Testis (tissue), 3 donors: ENCODE results near the gene KCNIP3. TPM values are rescaled to one million over a fixed set of nuclear protein-coding genes. Genes with fewer than 3 reads are reported as not detected.

ENCODE experiments used
- DNase-seq: peaks from one replicate; pipeline ENCODE4 v3.0.0-alpha.2; 2019
- H3K27ac ChIP-seq, 2 donors: fragments of 200-600 bp; sonication (generic); one replicate each; pipeline ENCODE4 v1.5.1; 2019
- H3K27me3 ChIP-seq: fragments of 200-600 bp; sonication (generic); one replicate; pipeline ENCODE4 v1.5.1; 2019
- H3K36me3 ChIP-seq: fragments of 200-600 bp; sonication (generic); one replicate; pipeline ENCODE4 v1.5.1; 2017; ENCODE audit warnings: low read depth; ENCODE audit errors: missing control alignments
- H3K4me1 ChIP-seq: fragments of 200-600 bp; sonication (generic); one replicate; pipeline ENCODE4 v1.5.1; 2019
- H3K4me3 ChIP-seq, 2 donors: fragments of 200-600 bp; sonication (generic); one replicate each; pipeline ENCODE4 v1.5.1; 2017 to 2019
- H3K9me3 ChIP-seq: fragments of 200-600 bp; sonication (generic); one replicate; pipeline ENCODE4 v1.5.1; 2017
- CTCF ChIP-seq, 3 experiments: fragments of 450-650 bp in 2 of 3; fragments of 200-600 bp in 1 of 3; sonication (generic) in 1 of 3; IDR thresholded peaks; one replicate each; pipeline ENCODE4 v1.5.1; 2016 to 2019; ENCODE audit warnings: antibody characterized with exemption in 3 of 3, mild to moderate bottlenecking in 2 of 3, moderate library complexity in 1 of 3
- POLR2A ChIP-seq: fragments of 450-650 bp; IDR thresholded peaks from one replicate; pipeline ENCODE4 v1.6.1; 2017; ENCODE audit warnings: antibody characterized with exemption, mild to moderate bottlenecking, moderate library complexity
- WGBS, 2 donors: methylation state at CpG; one replicate each; pipeline ENCODE4 v1.1.5; 2018; 5-methylcytosine and 5-hydroxymethylcytosine counted together
- intact Hi-C: fragments of 100-400 bp; cut with DNase I; formaldehyde crosslinking; loops from one replicate; pipeline ENCODE4 v1.15.1; 2023; ENCODE audit warnings: low total_unique reads
- polyA plus RNA-seq: library from polyadenylated mRNA; stranded (reverse); fragments of 350-450 nt; fragmentation: Illumina TruSeq; extraction: RNeasy Lipid Tissue Mini Kit (QIAGEN cat#74804); gene quantifications from one replicate; pipeline ENCODE4 v1.2.3, GENCODE V29; 2014; ENCODE audit warnings: low read depth, low replicate concordance; ENCODE audit not compliant: insufficient read depth
- total RNA-seq, 2 donors: library from RNA; depleted of rRNA; stranded (reverse); fragments of >200 nt; gene quantifications; one replicate each; pipeline ENCODE4 v1.2.3, GENCODE V29; 2016

The KCNIP3 gene
- total and polyA plus RNA-seq, 3 donors from 2014 or later, result 23.9 to 69.1 (median 43.4) TPM

- TF ChIP-seq CTCF (IDR thresholded peaks at IDR 0.05) (no peak), POLR2A (no peak)
- Histone ChIP-seq H3K27ac (peak overlapping the region in 1 of 2 donors; percentile 24), H3K36me3 (no peaks in the 10 kb centered on the region), H3K4me1 (peaks cover 22% of the 10 kb centered on the region), H3K9me3 (no peaks in the 10 kb centered on the region), H3K27me3 (no peaks in the 10 kb centered on the region), H3K4me3 (no peak overlapping the region)
- peak; percentile 2 for DNase-seq
- intact Hi-C loops, result no loop called here
- 75 to 77% methylated on average over 5 of the region's 5 CpGs for WGBS, 2 donors
Observed at GRCh38 chr2:95380280-95380679, 83.1 kb downstream of the KCNIP3 start.

- intact Hi-C loops, result no loop called here
- Histone ChIP-seq H3K4me3 (no peak overlapping the region), H3K36me3 (no peaks in the 10 kb centered on the region), H3K27ac (peak overlapping the region in 1 of 2 donors; percentile 24), H3K4me1 (peaks cover 26% of the 10 kb centered on the region), H3K9me3 (no peaks in the 10 kb centered on the region), H3K27me3 (no peaks in the 10 kb centered on the region)
- peak; percentile 10 for DNase-seq
- WGBS, 2 donors, result 86 to 95% methylated on average over 5 of the region's 5 CpGs
- no peak for TF ChIP-seq CTCF (IDR thresholded peaks at IDR 0.05)
- TF ChIP-seq POLR2A, result no peak
Observed at GRCh38 chr2:95380731-95381130, 83.6 kb downstream of the KCNIP3 start.

- TF ChIP-seq POLR2A, result no peak
- no peak for TF ChIP-seq CTCF (IDR thresholded peaks at IDR 0.05)
- no peaks in the 10 kb centered on the region for H3K9me3 ChIP-seq
- H3K36me3 ChIP-seq, result no peaks in the 10 kb centered on the region
- H3K27ac ChIP-seq, result no peak overlapping the region
- WGBS, 2 donors, result 84 to 88% methylated on average over 19 to 22 of the region's 22 CpGs
- intact Hi-C loops, result no loop called here
- H3K4me1 ChIP-seq, result peaks cover 34% of the 10 kb centered on the region
- no peak for DNase-seq
- no peaks in the 10 kb centered on the region for H3K27me3 ChIP-seq
- no peak overlapping the region for H3K4me3 ChIP-seq
Observed at GRCh38 chr2:95381212-95382191, 84.4 kb downstream of the KCNIP3 start.

- Histone ChIP-seq H3K27me3 (no peaks in the 10 kb centered on the region), H3K4me3 (no peak overlapping the region), H3K9me3 (no peaks in the 10 kb centered on the region), H3K4me1 (peaks cover 39% of the 10 kb centered on the region), H3K27ac (no peak overlapping the region), H3K36me3 (no peaks in the 10 kb centered on the region)
- TF ChIP-seq POLR2A (no peak), CTCF (IDR thresholded peaks at IDR 0.05) (no peak)
- DNase-seq, result no peak
- intact Hi-C loops, result no loop called here
- 96% methylated on average over 8 to 20 of the region's 20 CpGs for WGBS, 2 donors
Observed at GRCh38 chr2:95382192-95382591, 85.0 kb downstream of the KCNIP3 start.
